GM19468 (cell line): ENCODE measurements around the gene MAP6D1.

Experiments used
- ATAC-seq: cut with Tn5 transposase; IDR thresholded peaks from one replicate; pipeline ENCODE4 v1.9.1; 2021; ENCODE audit warnings: mild to moderate bottlenecking, moderate library complexity, moderate number of reproducible peaks; ENCODE audit not compliant: unreplicated experiment; ENCODE audit errors: extremely low read depth

MAP6D1 gene

GRCh38 chr3:183825456-183826161 is at the start of gene MAP6D1:
MAP6D1 (minus strand) TSS chr3:183825577; CDS start chr3:183825547, 30 bp downstream.
- ATAC-seq = no peak

GRCh38 chr3:183873914-183874313 is 48.5 kb upstream of the MAP6D1 start:
- no peak for ATAC-seq

- ATAC-seq = no peak
Observed at GRCh38 chr3:183871541-183871940, 46.2 kb upstream of the MAP6D1 start.

- ATAC-seq = no peak
Observed at GRCh38 chr3:183870563-183870962, 45.2 kb upstream of the MAP6D1 start.

- ATAC-seq = no peak
Observed at GRCh38 chr3:183868796-183869195, 43.4 kb upstream of the MAP6D1 start.

- no peak for ATAC-seq
Observed at GRCh38 chr3:183862610-183863009, 37.2 kb upstream of the MAP6D1 start.

- no peak for ATAC-seq
Observed at GRCh38 chr3:183857863-183858262, 32.5 kb upstream of the MAP6D1 start.

GRCh38 chr3:183854318-183855035 is 29.1 kb upstream of the MAP6D1 start:
- ATAC-seq = no peak

- ATAC-seq = no peak
Observed at GRCh38 chr3:183845608-183846288, 20.4 kb upstream of the MAP6D1 start.

GRCh38 chr3:183845090-183845489 is 19.7 kb upstream of the MAP6D1 start:
- no peak for ATAC-seq

GRCh38 chr3:183844606-183845005 is 19.2 kb upstream of the MAP6D1 start:
- no peak for ATAC-seq

- no peak for ATAC-seq
Observed at GRCh38 chr3:183839751-183840150, 14.4 kb upstream of the MAP6D1 start.

- no peak for ATAC-seq
Observed at GRCh38 chr3:183837894-183838293, 12.5 kb upstream of the MAP6D1 start.

- no peak for ATAC-seq
Observed at GRCh38 chr3:183837390-183837789, 12.0 kb upstream of the MAP6D1 start.

- no peak for ATAC-seq
Observed at GRCh38 chr3:183833516-183833915, 8.1 kb upstream of the MAP6D1 start.

- ATAC-seq = no peak
Observed at GRCh38 chr3:183830187-183830586, 4.8 kb upstream of the MAP6D1 start.

- no peak for ATAC-seq
Observed at GRCh38 chr3:183829466-183829865, 4.1 kb upstream of the MAP6D1 start.

- no peak for ATAC-seq
Observed at GRCh38 chr3:183828538-183828870, 3.1 kb upstream of the MAP6D1 start.

GRCh38 chr3:183827809-183828537 is 2.6 kb upstream of the MAP6D1 start:
- ATAC-seq = no peak

GRCh38 chr3:183826448-183827250 is 1.3 kb upstream of the MAP6D1 start:
- no peak for ATAC-seq
